HFFc6 (cell line): ENCODE results near the gene APC2. TPM values are rescaled to one million over a fixed set of nuclear protein-coding genes. Genes with fewer than 3 reads are reported as not detected.

Experiments used
- DNase-seq: peaks from one replicate; pipeline ENCODE4 v3.0.0-alpha.2; 2018
- H3K27ac Mint-ChIP-seq: 2 replicates; pipeline ENCODE4 v1.8.0; 2020; ENCODE audit warnings: mild to moderate bottlenecking, mixed read lengths
- H3K27me3 Mint-ChIP-seq: 2 replicates; pipeline ENCODE4 v1.8.0; 2021; ENCODE audit warnings: mild to moderate bottlenecking, moderate library complexity, mixed read lengths; ENCODE audit not compliant: insufficient read depth
- H3K36me3 Mint-ChIP-seq: 2 replicates; pipeline ENCODE4 v1.8.0; 2021; ENCODE audit warnings: low read depth, mixed read lengths
- H3K4me1 Mint-ChIP-seq: 2 replicates; pipeline ENCODE4 v1.8.0; 2020; ENCODE audit warnings: low read depth, mixed read lengths
- H3K4me3 Mint-ChIP-seq: 2 replicates; pipeline ENCODE4 v1.8.0; 2020; ENCODE audit warnings: mild to moderate bottlenecking, moderate library complexity, mixed read lengths
- H3K9me3 Mint-ChIP-seq: 2 replicates; pipeline ENCODE4 v1.8.0; 2020; ENCODE audit warnings: mild to moderate bottlenecking, mixed read lengths
- total RNA-seq, 6 experiments: library from RNA; stranded (reverse); fragmentation: NEBNext Ultra II Directional; extraction: Animal tissue kit (Norgen Biotek cat#: 25700); gene quantifications; 2 replicates in 1 of 6; 3 replicates in 5 of 6; pipeline ENCODE4 v1.2.3, GENCODE V29; 2021
- TF ChIP-seq, protein P1 (sequence below): fragments of 200-600 bp; sonication (generic); IDR thresholded peaks from 2 replicates; pipeline ENCODE4 v1.5.0; 2021; ENCODE audit warnings: antibody characterized with exemption, mild to moderate bottlenecking

The APC2 gene
- total RNA-seq, 6 experiments from 2014 or later = 0.18 to 0.47 (median 0.32) TPM

DNA sequence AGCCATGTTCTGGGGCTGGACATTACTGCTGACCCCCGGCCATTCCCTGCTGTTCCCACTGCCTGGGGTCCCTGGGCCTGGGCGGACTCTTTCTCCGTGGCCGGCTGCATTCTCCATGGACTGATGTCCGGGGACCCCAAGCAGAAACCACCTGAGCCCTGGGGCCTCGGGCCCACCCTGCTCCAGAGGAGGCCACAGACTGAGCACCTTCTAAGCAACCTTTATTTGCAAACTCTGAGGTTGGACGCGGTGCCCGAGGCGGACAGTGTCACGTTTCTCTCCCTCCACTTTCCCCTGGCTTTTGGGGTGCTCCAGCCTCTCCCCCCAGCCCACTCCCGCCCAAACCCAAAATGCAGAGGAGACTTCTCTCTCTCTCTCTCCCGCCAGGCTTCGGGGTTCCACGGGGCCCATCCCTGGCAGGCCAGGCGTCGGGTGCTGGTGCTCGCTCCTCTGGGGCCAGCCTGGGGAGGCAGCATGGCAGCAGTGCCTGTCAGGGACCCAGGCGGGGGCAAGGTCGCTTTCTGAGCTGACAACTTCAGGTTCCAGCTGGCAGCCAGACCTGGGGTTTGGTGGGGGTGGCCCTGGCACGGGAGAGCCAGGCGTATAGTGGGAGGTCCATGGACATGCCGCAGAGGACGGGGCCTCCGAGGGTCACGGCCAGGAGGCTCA, 31.4 kb downstream of the APC2 start:
- no peak overlapping the region for H3K4me3 Mint-ChIP-seq
- peaks cover 3% of the 10 kb centered on the region; the same call in 1 of the 2 replicates for H3K27me3 Mint-ChIP-seq
- no peaks in the 10 kb centered on the region; the same call in 1 of the 2 replicates for H3K36me3 Mint-ChIP-seq
- no peak overlapping the region for H3K27ac Mint-ChIP-seq
- H3K9me3 Mint-ChIP-seq = no peaks in the 10 kb centered on the region
- DNase-seq = no peak
- TF ChIP-seq, protein P1, sequence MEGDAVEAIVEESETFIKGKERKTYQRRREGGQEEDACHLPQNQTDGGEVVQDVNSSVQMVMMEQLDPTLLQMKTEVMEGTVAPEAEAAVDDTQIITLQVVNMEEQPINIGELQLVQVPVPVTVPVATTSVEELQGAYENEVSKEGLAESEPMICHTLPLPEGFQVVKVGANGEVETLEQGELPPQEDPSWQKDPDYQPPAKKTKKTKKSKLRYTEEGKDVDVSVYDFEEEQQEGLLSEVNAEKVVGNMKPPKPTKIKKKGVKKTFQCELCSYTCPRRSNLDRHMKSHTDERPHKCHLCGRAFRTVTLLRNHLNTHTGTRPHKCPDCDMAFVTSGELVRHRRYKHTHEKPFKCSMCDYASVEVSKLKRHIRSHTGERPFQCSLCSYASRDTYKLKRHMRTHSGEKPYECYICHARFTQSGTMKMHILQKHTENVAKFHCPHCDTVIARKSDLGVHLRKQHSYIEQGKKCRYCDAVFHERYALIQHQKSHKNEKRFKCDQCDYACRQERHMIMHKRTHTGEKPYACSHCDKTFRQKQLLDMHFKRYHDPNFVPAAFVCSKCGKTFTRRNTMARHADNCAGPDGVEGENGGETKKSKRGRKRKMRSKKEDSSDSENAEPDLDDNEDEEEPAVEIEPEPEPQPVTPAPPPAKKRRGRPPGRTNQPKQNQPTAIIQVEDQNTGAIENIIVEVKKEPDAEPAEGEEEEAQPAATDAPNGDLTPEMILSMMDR = no peak
- H3K4me1 Mint-ChIP-seq = peaks cover 11% of the 10 kb centered on the region

DNA sequence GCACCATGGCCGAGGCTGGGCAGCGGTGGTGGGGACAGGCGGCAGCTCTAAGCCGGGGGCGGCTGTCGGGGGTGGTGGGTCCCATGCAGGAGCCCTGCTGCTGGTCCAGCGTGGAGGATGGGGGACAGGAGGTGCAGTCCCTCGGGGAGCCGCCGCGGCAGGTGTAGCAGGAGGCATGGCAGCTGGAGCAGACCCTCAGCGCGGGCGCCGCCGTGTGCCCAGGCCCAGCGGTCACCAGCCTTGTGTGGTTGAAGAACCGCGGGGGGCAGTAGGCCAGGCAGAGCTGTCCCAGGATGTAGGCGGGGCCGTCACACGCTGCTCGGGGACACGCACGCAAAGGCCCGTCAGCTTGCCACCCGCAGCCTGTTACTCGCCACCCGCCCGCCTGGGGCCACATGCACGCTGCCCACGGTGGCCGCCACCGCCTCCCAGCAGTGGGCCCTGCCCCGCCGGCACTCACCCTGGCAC, 32.0 kb downstream of the APC2 start:
- no peak for DNase-seq
- Mint-ChIP-seq H3K4me1 (peaks cover 11% of the 10 kb centered on the region), H3K27ac (no peak overlapping the region), H3K27me3 (peaks cover 3% of the 10 kb centered on the region; the same call in 1 of the 2 replicates), H3K36me3 (no peaks in the 10 kb centered on the region; the same call in 1 of the 2 replicates), H3K4me3 (no peak overlapping the region), H3K9me3 (no peaks in the 10 kb centered on the region)
- TF ChIP-seq, protein P1 = no peak

DNA sequence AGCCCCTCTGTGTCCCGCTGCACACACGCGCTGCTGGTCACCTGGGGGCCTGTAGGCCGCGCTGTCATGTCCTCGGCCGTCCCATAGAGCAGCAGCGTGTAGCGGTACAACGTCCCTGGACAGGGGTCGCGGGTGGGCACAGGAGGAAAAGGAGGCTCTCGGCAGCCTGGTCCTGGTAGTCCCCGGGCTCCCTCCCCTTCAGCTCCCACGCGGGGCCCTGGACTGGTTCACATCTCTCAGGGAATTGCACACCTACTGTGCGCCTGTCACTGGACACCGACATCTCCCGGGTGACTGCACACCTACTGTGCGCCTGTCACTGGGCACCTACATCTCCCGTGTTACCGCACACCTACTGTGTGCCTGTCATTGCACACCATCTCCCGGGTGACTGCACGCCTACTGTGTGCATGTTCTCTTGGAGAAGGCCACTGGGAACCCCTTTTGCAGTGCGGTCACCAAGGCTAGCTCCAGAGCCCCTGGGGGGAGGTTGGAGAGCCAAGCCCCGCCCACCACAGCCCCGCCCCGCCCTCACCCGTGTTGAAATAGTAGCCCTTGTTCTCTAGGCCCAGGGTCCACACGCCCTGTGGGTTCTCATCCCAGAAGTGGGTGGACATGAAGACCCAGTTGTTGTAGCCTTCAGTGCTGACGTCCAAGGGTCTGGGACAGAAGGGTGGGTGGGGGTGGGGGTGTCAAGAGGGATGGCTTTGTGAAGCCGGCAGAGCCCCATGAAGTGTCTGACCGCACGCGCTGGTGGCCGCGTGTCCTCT, 32.6 kb downstream of the APC2 start:
- DNase-seq = no peak
- Mint-ChIP-seq H3K27ac (no peak overlapping the region), H3K9me3 (no peaks in the 10 kb centered on the region), H3K27me3 (peaks cover 3% of the 10 kb centered on the region; the same call in 1 of the 2 replicates), H3K4me3 (no peak overlapping the region), H3K4me1 (peaks cover 6% of the 10 kb centered on the region), H3K36me3 (no peaks in the 10 kb centered on the region; the same call in 1 of the 2 replicates)
- TF ChIP-seq, protein P1 = no peak

DNA sequence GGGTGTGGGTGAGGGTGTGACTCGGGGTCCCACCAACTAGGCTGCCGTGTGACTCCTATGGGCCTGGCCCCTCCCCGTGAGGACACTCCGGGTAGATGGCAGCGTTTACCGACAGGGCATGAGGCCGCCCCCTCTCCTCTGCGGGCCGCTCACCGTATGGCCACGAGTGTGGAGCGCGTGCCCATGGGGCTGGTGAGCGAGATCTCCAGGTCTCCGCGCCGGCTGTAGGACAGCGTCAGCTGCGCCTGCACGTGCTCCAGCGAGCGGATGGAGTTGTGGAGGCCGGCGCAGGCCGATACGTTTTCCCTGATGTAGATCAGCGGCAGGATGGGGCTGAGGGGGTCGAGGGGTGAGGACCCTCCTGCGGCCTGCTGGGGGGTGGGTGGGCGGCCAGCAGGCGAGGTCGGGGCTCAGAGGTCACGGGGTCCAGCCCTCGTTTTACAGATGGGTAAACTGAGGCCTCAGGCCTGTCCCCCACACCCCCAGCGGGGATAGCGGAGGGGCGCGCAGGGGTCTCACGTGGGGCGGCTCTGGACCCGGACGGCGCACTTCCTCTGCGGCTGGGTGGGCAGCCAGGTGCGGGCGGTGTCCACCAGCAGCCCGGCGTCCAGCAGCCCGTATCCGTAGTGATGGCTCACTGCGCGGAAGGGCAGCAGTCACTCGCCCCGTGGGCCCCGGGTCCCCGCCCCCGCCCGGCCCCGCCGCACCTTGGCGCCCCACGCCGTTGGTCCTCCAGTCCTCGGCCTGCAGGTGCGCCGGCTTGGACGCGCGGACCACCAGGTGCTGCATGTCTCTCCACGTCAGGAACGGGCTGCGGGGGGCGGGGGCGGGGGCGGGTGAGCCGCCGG, 33.4 kb downstream of the APC2 start:
- Mint-ChIP-seq H3K27me3 (peaks cover 3% of the 10 kb centered on the region; the same call in 1 of the 2 replicates), H3K36me3 (no peaks in the 10 kb centered on the region; the same call in 1 of the 2 replicates)
- no peak for DNase-seq

More for the DNA sequence above, 33.4 kb downstream of the APC2 start:
- H3K4me3 Mint-ChIP-seq = no peak overlapping the region
- no peaks in the 10 kb centered on the region for H3K9me3 Mint-ChIP-seq
- TF ChIP-seq, protein P1 = no peak
- H3K27ac Mint-ChIP-seq = no peak overlapping the region
- H3K4me1 Mint-ChIP-seq = peaks cover 6% of the 10 kb centered on the region
